ENCODE measurements around the gene ZWILCH.
"Not testable (repeated sequence)": the region's sequence is repeated elsewhere in the genome, so short reads cannot be mapped to it uniquely, and the experiment has no call there.

Gene ZWILCH

GRCh38 chr15:66504563-66505429, at the start of gene ZWILCH, which contains the start of gene RPL4:
TSS of gene ZWILCH (plus strand) at chr15:66505326. CDS start at chr15:66505339, 13 bp downstream.
TSS of gene RPL4 (minus strand) at chr15:66504855. CDS start at chr15:66504790, 65 bp downstream.
- peaks cover 35% of the 10 kb centered on the region for H3K36me3 ChIP-seq (ENCODE audit: insufficient read depth, low read length)
- peaks cover 56% of the 10 kb centered on the region for H3K4me1 ChIP-seq (ENCODE audit: insufficient read depth, low read length, poor library complexity, severe bottlenecking)
- no peaks in the 10 kb centered on the region for H3K9me3 ChIP-seq (ENCODE audit: insufficient read depth, low read depth, low read length)
- H3K9ac ChIP-seq (ENCODE audit: low read depth, low read length, poor library complexity, severe bottlenecking): peak within 1 kb of the TSS; percentile 97
- H3K79me2 ChIP-seq (ENCODE audit: insufficient read depth, low read length): peaks cover 84% of the 10 kb centered on the region
- no peaks in the 10 kb centered on the region for H3K9me2 ChIP-seq (replicated peaks; ENCODE audit: low read depth, low read length)
- peaks cover 11% of the 10 kb centered on the region; the same call in 1 of the 2 replicates for H3F3A ChIP-seq (ENCODE audit: low read depth)
- H3K4me3 ChIP-seq (ENCODE audit: low read length, poor library complexity, severe bottlenecking): peak within 1 kb of the TSS; percentile 99
- H3K27me3 ChIP-seq (ENCODE audit: insufficient read depth, low read length, poor library complexity, severe bottlenecking): peaks cover 7% of the 10 kb centered on the region
- H3K4me2 ChIP-seq (ENCODE audit: low read depth, low read length, poor library complexity, severe bottlenecking): peak within 1 kb of the TSS; percentile 88
- TF ChIP-seq EZH2phosphoT487 (IDR thresholded peaks at IDR 0.05; ENCODE audit: borderline replicate concordance): no peak
- TF ChIP-seq CTCF (conservative IDR thresholded peaks at IDR 0.05; ENCODE audit: low read length): no peak
- H4K20me1 ChIP-seq (ENCODE audit: insufficient read depth, low read length, poor library complexity, severe bottlenecking): peaks cover 48% of the 10 kb centered on the region
- H2AFZ ChIP-seq (ENCODE audit: low read length): peak within 1 kb of the TSS; percentile 98

DNA sequence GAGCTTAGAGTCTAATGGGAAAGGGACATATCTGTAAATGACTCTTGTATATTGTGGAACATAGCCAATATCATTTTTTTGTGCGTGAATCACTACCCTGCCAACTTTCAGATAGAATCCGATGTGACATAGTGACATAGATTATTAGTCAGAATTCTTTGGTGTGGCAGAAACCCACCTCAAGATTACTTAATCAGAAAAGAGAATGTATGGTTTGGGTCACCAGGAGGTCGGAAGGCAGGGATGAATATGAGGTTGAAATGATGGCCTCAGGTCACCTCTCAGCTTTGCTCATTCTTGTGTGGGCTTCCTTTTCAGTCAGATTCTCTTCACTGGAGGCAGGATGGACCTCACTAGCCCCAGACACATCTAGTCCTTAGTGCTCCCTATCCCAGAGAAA, 48.9 kb upstream of the ZWILCH start:
- Histone ChIP-seq H3K9ac (ENCODE audit: low read depth, low read length, poor library complexity, severe bottlenecking) (no peak overlapping the region), H3F3A (ENCODE audit: low read depth) (no peaks in the 10 kb centered on the region), H3K4me3 (ENCODE audit: low read length, poor library complexity, severe bottlenecking) (no peak overlapping the region), H3K4me2 (ENCODE audit: low read depth, low read length, poor library complexity, severe bottlenecking) (no peak overlapping the region), H3K4me1 (ENCODE audit: insufficient read depth, low read length, poor library complexity, severe bottlenecking) (no peaks in the 10 kb centered on the region), H3K36me3 (ENCODE audit: insufficient read depth, low read length) (peaks cover 8% of the 10 kb centered on the region; the same call in 1 of the 2 replicates), H4K20me1 (ENCODE audit: insufficient read depth, low read length, poor library complexity, severe bottlenecking) (no peaks in the 10 kb centered on the region), H3K9me3 (ENCODE audit: insufficient read depth, low read depth, low read length) (no peaks in the 10 kb centered on the region), H3K27me3 (ENCODE audit: insufficient read depth, low read length, poor library complexity, severe bottlenecking) (no peaks in the 10 kb centered on the region), H3K79me2 (ENCODE audit: insufficient read depth, low read length) (no peaks in the 10 kb centered on the region), H3K9me2 (replicated peaks; ENCODE audit: low read depth, low read length) (no peaks in the 10 kb centered on the region), H2AFZ (ENCODE audit: low read length) (no peak overlapping the region)
- TF ChIP-seq CTCF (conservative IDR thresholded peaks at IDR 0.05; ENCODE audit: low read length): no peak
- no peak for TF ChIP-seq EZH2phosphoT487 (IDR thresholded peaks at IDR 0.05; ENCODE audit: borderline replicate concordance)

- no peaks in the 10 kb centered on the region for H3K27me3 ChIP-seq (ENCODE audit: insufficient read depth, low read length, poor library complexity, severe bottlenecking)
- no peaks in the 10 kb centered on the region for H3F3A ChIP-seq (ENCODE audit: low read depth)
- H3K4me1 ChIP-seq (ENCODE audit: insufficient read depth, low read length, poor library complexity, severe bottlenecking): no peaks in the 10 kb centered on the region
- H4K20me1 ChIP-seq (ENCODE audit: insufficient read depth, low read length, poor library complexity, severe bottlenecking): no peaks in the 10 kb centered on the region
- H3K36me3 ChIP-seq (ENCODE audit: insufficient read depth, low read length): peaks cover 3% of the 10 kb centered on the region; the same call in 1 of the 2 replicates
- H2AFZ ChIP-seq (ENCODE audit: low read length): no peak overlapping the region
- TF ChIP-seq CTCF (conservative IDR thresholded peaks at IDR 0.05; ENCODE audit: low read length) (no peak), EZH2phosphoT487 (IDR thresholded peaks at IDR 0.05; ENCODE audit: borderline replicate concordance) (no peak)
- H3K4me3 ChIP-seq (ENCODE audit: low read length, poor library complexity, severe bottlenecking): no peak overlapping the region
- H3K79me2 ChIP-seq (ENCODE audit: insufficient read depth, low read length): no peaks in the 10 kb centered on the region
- H3K9me2 ChIP-seq (replicated peaks; ENCODE audit: low read depth, low read length): no peaks in the 10 kb centered on the region
- no peaks in the 10 kb centered on the region for H3K9me3 ChIP-seq (ENCODE audit: insufficient read depth, low read depth, low read length)
- no peak overlapping the region for H3K9ac ChIP-seq (ENCODE audit: low read depth, low read length, poor library complexity, severe bottlenecking)
- no peak overlapping the region for H3K4me2 ChIP-seq (ENCODE audit: low read depth, low read length, poor library complexity, severe bottlenecking)
These were observed 45.1 kb upstream of the ZWILCH start for GRCh38 chr15:66459818-66460615.

DNA sequence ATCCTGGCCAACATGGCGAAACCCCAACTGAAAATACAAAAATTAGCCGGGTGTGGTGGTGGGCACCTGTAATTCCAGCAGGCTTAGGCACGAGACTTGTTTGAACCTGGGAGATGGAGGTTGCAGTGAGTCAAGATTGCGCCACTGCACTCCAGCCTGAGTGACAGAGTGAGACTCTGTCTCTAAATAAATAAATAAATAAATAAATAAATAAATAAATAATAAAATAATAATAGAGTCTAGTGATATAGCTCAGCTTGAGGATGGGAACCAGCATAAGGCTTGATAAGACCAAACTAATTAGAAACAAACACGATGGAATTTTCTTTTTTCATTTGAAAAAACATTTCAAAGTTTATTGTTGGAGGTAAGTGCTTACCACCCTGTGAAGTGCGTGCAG, 43.8 kb upstream of the ZWILCH start:
- H2AFZ ChIP-seq (ENCODE audit: low read length); H3K4me1 ChIP-seq (ENCODE audit: insufficient read depth, low read length, poor library complexity, severe bottlenecking); H3K9me2 ChIP-seq (replicated peaks; ENCODE audit: low read depth, low read length); H4K20me1 ChIP-seq (ENCODE audit: insufficient read depth, low read length, poor library complexity, severe bottlenecking); H3K9ac ChIP-seq (ENCODE audit: low read depth, low read length, poor library complexity, severe bottlenecking); H3K79me2 ChIP-seq (ENCODE audit: insufficient read depth, low read length); H3K36me3 ChIP-seq (ENCODE audit: insufficient read depth, low read length); H3K9me3 ChIP-seq (ENCODE audit: insufficient read depth, low read depth, low read length); H3F3A ChIP-seq (ENCODE audit: low read depth); H3K4me3 ChIP-seq (ENCODE audit: low read length, poor library complexity, severe bottlenecking); H3K4me2 ChIP-seq (ENCODE audit: low read depth, low read length, poor library complexity, severe bottlenecking); H3K27me3 ChIP-seq (ENCODE audit: insufficient read depth, low read length, poor library complexity, severe bottlenecking): not testable (repeated sequence)

Measured in Loucy (cell line).